Effector memory CD4-positive, alpha-beta T cell (primary cell): ENCODE measurements around the gene AP4S1.

ENCODE experiments used
- DNase-seq, 3 donors: peaks; one replicate each; pipeline ENCODE4 v3.0.0-alpha.2; 2020
- H3K27ac ChIP-seq: 2 replicates; pipeline ENCODE4 v1.7.0; 2013; ENCODE audit warnings: mild to moderate bottlenecking, low read length, moderate library complexity; ENCODE audit not compliant: insufficient read depth, poor library complexity, severe bottlenecking
- H3K27me3 ChIP-seq: replicated peaks from 2 replicates; pipeline ENCODE4 v1.7.0; 2013; ENCODE audit warnings: mild to moderate bottlenecking, low read length; ENCODE audit not compliant: insufficient read depth, control insufficient read depth, poor library complexity, severe bottlenecking
- H3K36me3 ChIP-seq: 2 replicates; pipeline ENCODE4 v1.7.0; 2013; ENCODE audit warnings: mild to moderate bottlenecking, low read length, moderate library complexity; ENCODE audit not compliant: control insufficient read depth, insufficient read depth
- H3K4me1 ChIP-seq: 2 replicates; pipeline ENCODE4 v1.7.0; 2013; ENCODE audit warnings: low read length, mild to moderate bottlenecking; ENCODE audit not compliant: control insufficient read depth, insufficient read depth, poor library complexity, severe bottlenecking
- H3K4me3 ChIP-seq: 2 replicates; pipeline ENCODE4 v1.7.0; 2013; ENCODE audit warnings: low read length, low read depth, mild to moderate bottlenecking; ENCODE audit not compliant: insufficient read depth, poor library complexity, severe bottlenecking
- H3K9me3 ChIP-seq: 2 replicates; pipeline ENCODE4 v1.7.0; 2013; ENCODE audit warnings: mild to moderate bottlenecking, low read length, moderate library complexity; ENCODE audit not compliant: control insufficient read depth

The AP4S1 gene

GRCh38 chr14:31096255-31096654 is 70.8 kb downstream of the AP4S1 start:
- no peak overlapping the region for H3K27ac ChIP-seq
- no peak for DNase-seq
- no peaks in the 10 kb centered on the region for H3K4me1 ChIP-seq
- no peak overlapping the region for H3K4me3 ChIP-seq
- H3K27me3 ChIP-seq, result no peaks in the 10 kb centered on the region
- H3K9me3 ChIP-seq, result no peaks in the 10 kb centered on the region
- H3K36me3 ChIP-seq, result peaks cover 24% of the 10 kb centered on the region

- Histone ChIP-seq H3K36me3 (peaks cover 32% of the 10 kb centered on the region), H3K4me1 (no peaks in the 10 kb centered on the region), H3K4me3 (no peak overlapping the region), H3K27me3 (no peaks in the 10 kb centered on the region), H3K27ac (no peak overlapping the region), H3K9me3 (no peaks in the 10 kb centered on the region)
- DNase-seq, result no peak
These were observed 71.6 kb downstream of the AP4S1 start for GRCh38 chr14:31097081-31097480.

GRCh38 chr14:31106768-31107167 is 81.3 kb downstream of the AP4S1 start:
- Histone ChIP-seq H3K9me3 (no peaks in the 10 kb centered on the region), H3K27ac (no peak overlapping the region), H3K4me3 (no peak overlapping the region), H3K27me3 (no peaks in the 10 kb centered on the region), H3K36me3 (peaks cover 70% of the 10 kb centered on the region), H3K4me1 (no peaks in the 10 kb centered on the region)
- DNase-seq, result no peak

GRCh38 chr14:31109257-31109656 is 83.8 kb downstream of the AP4S1 start:
- Histone ChIP-seq H3K36me3 (peaks cover 71% of the 10 kb centered on the region), H3K27me3 (no peaks in the 10 kb centered on the region), H3K4me3 (no peak overlapping the region), H3K27ac (no peak overlapping the region), H3K9me3 (no peaks in the 10 kb centered on the region), H3K4me1 (no peaks in the 10 kb centered on the region)
- no peak for DNase-seq

- Histone ChIP-seq H3K4me1 (no peaks in the 10 kb centered on the region), H3K27me3 (no peaks in the 10 kb centered on the region), H3K4me3 (no peak overlapping the region), H3K27ac (no peak overlapping the region), H3K9me3 (no peaks in the 10 kb centered on the region), H3K36me3 (peaks cover 72% of the 10 kb centered on the region)
- DNase-seq, result no peak
These were observed 85.4 kb downstream of the AP4S1 start for GRCh38 chr14:31110872-31111271.

GRCh38 chr14:31113794-31114193 is 88.3 kb downstream of the AP4S1 start:
- Histone ChIP-seq H3K4me3 (no peak overlapping the region), H3K27ac (no peak overlapping the region), H3K27me3 (no peaks in the 10 kb centered on the region), H3K9me3 (no peaks in the 10 kb centered on the region), H3K4me1 (no peaks in the 10 kb centered on the region), H3K36me3 (peaks cover 72% of the 10 kb centered on the region)
- no peak for DNase-seq

- no peaks in the 10 kb centered on the region for H3K9me3 ChIP-seq
- H3K36me3 ChIP-seq, result peaks cover 75% of the 10 kb centered on the region
- no peaks in the 10 kb centered on the region for H3K27me3 ChIP-seq
- no peak overlapping the region for H3K27ac ChIP-seq
- DNase-seq, result no peak
- H3K4me1 ChIP-seq, result no peaks in the 10 kb centered on the region
- H3K4me3 ChIP-seq, result no peak overlapping the region
These were observed 93.4 kb downstream of the AP4S1 start for GRCh38 chr14:31118892-31119291.

GRCh38 chr14:31122098-31122611 is 96.7 kb downstream of the AP4S1 start:
- Histone ChIP-seq H3K36me3 (peaks cover 48% of the 10 kb centered on the region), H3K4me3 (no peak overlapping the region), H3K27ac (no peak overlapping the region), H3K4me1 (peaks cover 8% of the 10 kb centered on the region), H3K27me3 (no peaks in the 10 kb centered on the region), H3K9me3 (no peaks in the 10 kb centered on the region)
- DNase-seq, result no peak

GRCh38 chr14:31122921-31123320 is 97.5 kb downstream of the AP4S1 start:
- DNase-seq, result no peak
- Histone ChIP-seq H3K27ac (no peak overlapping the region), H3K27me3 (no peaks in the 10 kb centered on the region), H3K4me3 (no peak overlapping the region), H3K4me1 (peaks cover 8% of the 10 kb centered on the region), H3K9me3 (no peaks in the 10 kb centered on the region), H3K36me3 (peaks cover 40% of the 10 kb centered on the region)

- Histone ChIP-seq H3K9me3 (no peaks in the 10 kb centered on the region), H3K4me1 (peaks cover 13% of the 10 kb centered on the region), H3K4me3 (no peak overlapping the region), H3K36me3 (peaks cover 43% of the 10 kb centered on the region), H3K27me3 (no peaks in the 10 kb centered on the region), H3K27ac (peak overlapping the region; percentile 41)
- DNase-seq, result no peak
These were observed 98.7 kb downstream of the AP4S1 start for GRCh38 chr14:31124197-31124596.
